ENCODE data around the gene MAGEF1. TPM values are rescaled to one million over a fixed set of nuclear protein-coding genes. Genes with fewer than 3 reads are reported as not detected.

Gene MAGEF1
- total RNA-seq, 1 donor from 2014 or later = 88.1 TPM

GRCh38 chr3:184739594-184740505 is 28.0 kb upstream of the MAGEF1 start:
- Histone ChIP-seq H3K36me3 (no peaks in the 10 kb centered on the region), H4K20me1 (ENCODE audit: low read depth) (no peaks in the 10 kb centered on the region), H3F3A (ENCODE audit: low read depth) (peaks cover 17% of the 10 kb centered on the region), H3K27me3 (no peaks in the 10 kb centered on the region), H3K79me2 (ENCODE audit: low read depth) (no peaks in the 10 kb centered on the region), H3K4me1 (peaks cover 20% of the 10 kb centered on the region), H2AFZ (replicated peaks) (no peak overlapping the region), H3K9ac (no peak overlapping the region), H3K27ac (no peak overlapping the region), H3K4me3 (no peak overlapping the region), H3K9me3 (ENCODE audit: low read depth) (no peaks in the 10 kb centered on the region), H3K4me2 (no peak overlapping the region)
- Mint-ChIP-seq H3K9me3 (no peaks in the 10 kb centered on the region), H3K4me1 (peaks cover 41% of the 10 kb centered on the region), H3K27ac (peak overlapping the region; percentile 76), H3K4me3 (no peak overlapping the region), H3K27me3 (ENCODE audit: insufficient read depth, low read depth) (peaks cover 9% of the 10 kb centered on the region), H3K36me3 (no peaks in the 10 kb centered on the region)
- no peak for TF ChIP-seq EZH2phosphoT487 (IDR thresholded peaks at IDR 0.05)
- TF ChIP-seq EZH2 (IDR thresholded peaks at IDR 0.05) = no peak
- TF ChIP-seq, protein P1, sequence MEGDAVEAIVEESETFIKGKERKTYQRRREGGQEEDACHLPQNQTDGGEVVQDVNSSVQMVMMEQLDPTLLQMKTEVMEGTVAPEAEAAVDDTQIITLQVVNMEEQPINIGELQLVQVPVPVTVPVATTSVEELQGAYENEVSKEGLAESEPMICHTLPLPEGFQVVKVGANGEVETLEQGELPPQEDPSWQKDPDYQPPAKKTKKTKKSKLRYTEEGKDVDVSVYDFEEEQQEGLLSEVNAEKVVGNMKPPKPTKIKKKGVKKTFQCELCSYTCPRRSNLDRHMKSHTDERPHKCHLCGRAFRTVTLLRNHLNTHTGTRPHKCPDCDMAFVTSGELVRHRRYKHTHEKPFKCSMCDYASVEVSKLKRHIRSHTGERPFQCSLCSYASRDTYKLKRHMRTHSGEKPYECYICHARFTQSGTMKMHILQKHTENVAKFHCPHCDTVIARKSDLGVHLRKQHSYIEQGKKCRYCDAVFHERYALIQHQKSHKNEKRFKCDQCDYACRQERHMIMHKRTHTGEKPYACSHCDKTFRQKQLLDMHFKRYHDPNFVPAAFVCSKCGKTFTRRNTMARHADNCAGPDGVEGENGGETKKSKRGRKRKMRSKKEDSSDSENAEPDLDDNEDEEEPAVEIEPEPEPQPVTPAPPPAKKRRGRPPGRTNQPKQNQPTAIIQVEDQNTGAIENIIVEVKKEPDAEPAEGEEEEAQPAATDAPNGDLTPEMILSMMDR (IDR thresholded peaks at IDR 0.05) = no peak
- DNase-seq (ENCODE audit: low spot score) = no peak

GRCh38 chr3:184738982-184739381 is 27.1 kb upstream of the MAGEF1 start:
- Mint-ChIP-seq H3K4me3 (no peak overlapping the region), H3K9me3 (no peaks in the 10 kb centered on the region), H3K27me3 (ENCODE audit: insufficient read depth, low read depth) (peaks cover 8% of the 10 kb centered on the region), H3K4me1 (peaks cover 41% of the 10 kb centered on the region), H3K36me3 (no peaks in the 10 kb centered on the region), H3K27ac (no peak overlapping the region)
- Histone ChIP-seq H3K4me3 (no peak overlapping the region), H3K36me3 (no peaks in the 10 kb centered on the region), H4K20me1 (ENCODE audit: low read depth) (no peaks in the 10 kb centered on the region), H3K79me2 (ENCODE audit: low read depth) (no peaks in the 10 kb centered on the region), H3K27ac (no peak overlapping the region), H3F3A (ENCODE audit: low read depth) (peaks cover 17% of the 10 kb centered on the region), H3K4me1 (peaks cover 20% of the 10 kb centered on the region), H3K27me3 (no peaks in the 10 kb centered on the region), H3K9ac (no peak overlapping the region), H3K4me2 (no peak overlapping the region), H2AFZ (replicated peaks) (no peak overlapping the region), H3K9me3 (ENCODE audit: low read depth) (no peaks in the 10 kb centered on the region)
- TF ChIP-seq EZH2phosphoT487 (IDR thresholded peaks at IDR 0.05) (no peak), EZH2 (IDR thresholded peaks at IDR 0.05) (no peak)
- TF ChIP-seq, protein P1 (IDR thresholded peaks at IDR 0.05) = no peak
- no peak for DNase-seq (ENCODE audit: low spot score)

DNA sequence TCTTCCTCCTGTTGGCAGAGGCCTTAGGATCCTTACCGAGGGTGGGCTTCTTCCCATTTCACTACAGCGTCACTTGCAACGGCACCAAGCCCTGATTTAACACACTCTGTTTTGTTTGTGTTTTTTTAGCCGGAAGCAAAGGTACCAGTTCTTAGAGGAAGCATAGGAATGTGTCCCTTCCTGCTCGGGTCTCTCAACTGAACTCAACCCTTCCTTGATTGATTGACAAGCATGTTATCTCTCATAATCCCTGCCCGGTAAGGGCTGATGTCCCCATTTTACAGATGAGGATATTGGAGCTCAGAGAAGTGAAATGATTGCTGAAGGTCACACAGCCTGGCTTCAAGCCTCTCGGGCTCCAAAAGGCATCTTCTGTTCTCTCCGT is 26.6 kb upstream of the MAGEF1 start:
- no peak overlapping the region for H3K27ac ChIP-seq
- no peaks in the 10 kb centered on the region for H3K27me3 ChIP-seq
- no peak overlapping the region for H3K9ac ChIP-seq
- H3K79me2 ChIP-seq (ENCODE audit: low read depth) = no peaks in the 10 kb centered on the region
- H2AFZ ChIP-seq (replicated peaks) = no peak overlapping the region
- H3K4me3 ChIP-seq = no peak overlapping the region
- H3K36me3 ChIP-seq = no peaks in the 10 kb centered on the region
- Mint-ChIP-seq H3K27ac (no peak overlapping the region), H3K9me3 (no peaks in the 10 kb centered on the region), H3K4me3 (no peak overlapping the region), H3K27me3 (ENCODE audit: insufficient read depth, low read depth) (peaks cover 6% of the 10 kb centered on the region), H3K4me1 (peaks cover 41% of the 10 kb centered on the region), H3K36me3 (no peaks in the 10 kb centered on the region)
- H4K20me1 ChIP-seq (ENCODE audit: low read depth) = no peaks in the 10 kb centered on the region
- H3K4me1 ChIP-seq = peaks cover 20% of the 10 kb centered on the region
- no peak for DNase-seq (ENCODE audit: low spot score)
- no peaks in the 10 kb centered on the region for H3K9me3 ChIP-seq (ENCODE audit: low read depth)
- H3F3A ChIP-seq (ENCODE audit: low read depth) = peaks cover 15% of the 10 kb centered on the region
- no peak for TF ChIP-seq EZH2phosphoT487 (IDR thresholded peaks at IDR 0.05)
- TF ChIP-seq, protein P1 (IDR thresholded peaks at IDR 0.05) = no peak
- no peak for TF ChIP-seq EZH2 (IDR thresholded peaks at IDR 0.05)
- no peak overlapping the region for H3K4me2 ChIP-seq
